Measurements from ENCODE around the gene TNFAIP1.
"Not testable (repeated sequence)": the region's sequence is repeated elsewhere in the genome, so short reads cannot be mapped to it uniquely, and the experiment has no call there.

Gene TNFAIP1

DNA sequence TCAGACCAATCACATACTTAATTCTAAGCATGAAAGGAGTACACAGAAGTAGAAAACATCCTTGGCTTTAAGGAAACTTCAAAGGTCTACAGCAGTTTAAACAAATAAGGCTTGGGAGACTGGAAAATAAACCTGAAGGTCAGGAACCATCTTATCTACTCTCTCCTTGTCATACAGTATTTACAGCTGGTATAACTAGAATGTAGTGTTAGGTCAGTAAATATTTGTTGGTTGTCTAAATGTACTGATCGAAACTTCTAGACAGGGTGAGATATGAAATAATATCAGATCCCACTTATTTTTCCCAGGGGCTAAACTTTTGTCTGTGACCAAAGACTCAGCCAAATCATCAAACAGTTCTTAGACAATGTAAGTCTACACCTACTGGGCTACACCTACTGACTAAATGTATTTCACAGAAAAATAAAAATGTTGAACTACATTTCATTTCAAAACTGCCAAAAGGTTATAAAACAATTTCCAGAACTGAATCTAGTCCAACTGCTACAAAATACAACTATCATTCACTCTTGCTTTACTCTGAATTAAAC lies 43.7 kb upstream of the TNFAIP1 start:
- Histone ChIP-seq H3K4me2 (ENCODE audit: low read depth, low read length, poor library complexity, severe bottlenecking) (no peak overlapping the region), H3K9ac (ENCODE audit: low read depth, low read length, poor library complexity, severe bottlenecking) (no peak overlapping the region)

GRCh38 chr17:28292878-28293277 lies 42.7 kb upstream of the TNFAIP1 start:
- H3K4me2 ChIP-seq (ENCODE audit: low read depth, low read length, poor library complexity, severe bottlenecking); H2AFZ ChIP-seq (ENCODE audit: low read length); H3K79me2 ChIP-seq (ENCODE audit: insufficient read depth, low read length); H4K20me1 ChIP-seq (ENCODE audit: insufficient read depth, low read length, poor library complexity, severe bottlenecking); H3K9me2 ChIP-seq (replicated peaks; ENCODE audit: low read depth, low read length); H3K4me1 ChIP-seq (ENCODE audit: insufficient read depth, low read length, poor library complexity, severe bottlenecking); H3K27me3 ChIP-seq (ENCODE audit: insufficient read depth, low read length, poor library complexity, severe bottlenecking); H3K9me3 ChIP-seq (ENCODE audit: insufficient read depth, low read depth, low read length); H3K9ac ChIP-seq (ENCODE audit: low read depth, low read length, poor library complexity, severe bottlenecking); H3K36me3 ChIP-seq (ENCODE audit: insufficient read depth, low read length); H3F3A ChIP-seq (ENCODE audit: low read depth); H3K4me3 ChIP-seq (ENCODE audit: low read length, poor library complexity, severe bottlenecking): not testable (repeated sequence)

More for the DNA sequence above, 43.7 kb upstream of the TNFAIP1 start:
- H3K9me3 ChIP-seq (ENCODE audit: insufficient read depth, low read depth, low read length) = no peaks in the 10 kb centered on the region
- no peaks in the 10 kb centered on the region for H3K4me1 ChIP-seq (ENCODE audit: insufficient read depth, low read length, poor library complexity, severe bottlenecking)
- H3K79me2 ChIP-seq (ENCODE audit: insufficient read depth, low read length) = no peaks in the 10 kb centered on the region
- H3K36me3 ChIP-seq (ENCODE audit: insufficient read depth, low read length) = no peaks in the 10 kb centered on the region
- no peaks in the 10 kb centered on the region for H3F3A ChIP-seq (ENCODE audit: low read depth)
- H3K9me2 ChIP-seq (replicated peaks; ENCODE audit: low read depth, low read length) = no peaks in the 10 kb centered on the region
- no peaks in the 10 kb centered on the region for H4K20me1 ChIP-seq (ENCODE audit: insufficient read depth, low read length, poor library complexity, severe bottlenecking)
- H3K27me3 ChIP-seq (ENCODE audit: insufficient read depth, low read length, poor library complexity, severe bottlenecking) = no peaks in the 10 kb centered on the region
- no peak overlapping the region for H2AFZ ChIP-seq (ENCODE audit: low read length)
- TF ChIP-seq EZH2phosphoT487 (IDR thresholded peaks at IDR 0.05; ENCODE audit: borderline replicate concordance) = no peak
- TF ChIP-seq, protein P1, sequence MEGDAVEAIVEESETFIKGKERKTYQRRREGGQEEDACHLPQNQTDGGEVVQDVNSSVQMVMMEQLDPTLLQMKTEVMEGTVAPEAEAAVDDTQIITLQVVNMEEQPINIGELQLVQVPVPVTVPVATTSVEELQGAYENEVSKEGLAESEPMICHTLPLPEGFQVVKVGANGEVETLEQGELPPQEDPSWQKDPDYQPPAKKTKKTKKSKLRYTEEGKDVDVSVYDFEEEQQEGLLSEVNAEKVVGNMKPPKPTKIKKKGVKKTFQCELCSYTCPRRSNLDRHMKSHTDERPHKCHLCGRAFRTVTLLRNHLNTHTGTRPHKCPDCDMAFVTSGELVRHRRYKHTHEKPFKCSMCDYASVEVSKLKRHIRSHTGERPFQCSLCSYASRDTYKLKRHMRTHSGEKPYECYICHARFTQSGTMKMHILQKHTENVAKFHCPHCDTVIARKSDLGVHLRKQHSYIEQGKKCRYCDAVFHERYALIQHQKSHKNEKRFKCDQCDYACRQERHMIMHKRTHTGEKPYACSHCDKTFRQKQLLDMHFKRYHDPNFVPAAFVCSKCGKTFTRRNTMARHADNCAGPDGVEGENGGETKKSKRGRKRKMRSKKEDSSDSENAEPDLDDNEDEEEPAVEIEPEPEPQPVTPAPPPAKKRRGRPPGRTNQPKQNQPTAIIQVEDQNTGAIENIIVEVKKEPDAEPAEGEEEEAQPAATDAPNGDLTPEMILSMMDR (conservative IDR thresholded peaks at IDR 0.05; ENCODE audit: low read length) = no peak
- no peak overlapping the region for H3K4me3 ChIP-seq (ENCODE audit: low read length, poor library complexity, severe bottlenecking)

DNA sequence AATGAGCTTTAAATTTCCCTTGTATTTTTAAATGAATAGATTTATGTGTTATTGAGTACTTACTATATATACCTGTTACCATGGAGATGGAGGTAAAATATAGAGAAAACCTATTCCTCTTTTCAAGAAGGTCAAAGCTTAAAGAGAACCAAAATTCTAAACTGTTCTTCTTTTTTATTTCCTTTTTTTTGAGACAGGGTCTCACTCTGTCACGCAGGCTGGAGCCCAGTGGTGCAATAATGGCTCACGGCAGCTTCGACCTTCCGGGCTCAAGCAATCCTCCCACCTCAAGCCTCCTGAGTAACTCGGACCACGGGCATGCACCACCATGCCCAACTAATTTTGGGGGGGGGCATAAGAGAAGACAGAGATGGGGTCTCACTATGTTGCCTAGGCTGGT lies 41.6 kb upstream of the TNFAIP1 start:
- no peak overlapping the region for H3K4me2 ChIP-seq (ENCODE audit: low read depth, low read length, poor library complexity, severe bottlenecking)
- no peak overlapping the region for H3K4me3 ChIP-seq (ENCODE audit: low read length, poor library complexity, severe bottlenecking)
- no peaks in the 10 kb centered on the region for H3K4me1 ChIP-seq (ENCODE audit: insufficient read depth, low read length, poor library complexity, severe bottlenecking)

More for the DNA sequence above, 41.6 kb upstream of the TNFAIP1 start:
- Histone ChIP-seq H3K9me2 (replicated peaks; ENCODE audit: low read depth, low read length) (no peaks in the 10 kb centered on the region), H3K9me3 (ENCODE audit: insufficient read depth, low read depth, low read length) (no peaks in the 10 kb centered on the region), H3K36me3 (ENCODE audit: insufficient read depth, low read length) (no peaks in the 10 kb centered on the region), H3F3A (ENCODE audit: low read depth) (no peaks in the 10 kb centered on the region), H2AFZ (ENCODE audit: low read length) (no peak overlapping the region), H3K27me3 (ENCODE audit: insufficient read depth, low read length, poor library complexity, severe bottlenecking) (no peaks in the 10 kb centered on the region), H3K9ac (ENCODE audit: low read depth, low read length, poor library complexity, severe bottlenecking) (no peak overlapping the region), H3K79me2 (ENCODE audit: insufficient read depth, low read length) (no peaks in the 10 kb centered on the region), H4K20me1 (ENCODE audit: insufficient read depth, low read length, poor library complexity, severe bottlenecking) (no peaks in the 10 kb centered on the region)
- no peak for TF ChIP-seq EZH2phosphoT487 (IDR thresholded peaks at IDR 0.05; ENCODE audit: borderline replicate concordance)
- TF ChIP-seq, protein P1 (conservative IDR thresholded peaks at IDR 0.05; ENCODE audit: low read length) = no peak
